ENCODE data around the gene SPACDR. TPM values are rescaled to one million over a fixed set of nuclear protein-coding genes. Genes with fewer than 3 reads are reported as not detected.
A peak's percentile ranks its signal among the peaks of the same experiment; 100 is the strongest.

Gene SPACDR
- total and polyA plus RNA-seq, 9 of the 15 experiments (the other 6 are each of a cell fraction or from before 2014, with no cell fraction given) = 0.07 to 0.55 (median 0.14) TPM; not detected in 1

DNA sequence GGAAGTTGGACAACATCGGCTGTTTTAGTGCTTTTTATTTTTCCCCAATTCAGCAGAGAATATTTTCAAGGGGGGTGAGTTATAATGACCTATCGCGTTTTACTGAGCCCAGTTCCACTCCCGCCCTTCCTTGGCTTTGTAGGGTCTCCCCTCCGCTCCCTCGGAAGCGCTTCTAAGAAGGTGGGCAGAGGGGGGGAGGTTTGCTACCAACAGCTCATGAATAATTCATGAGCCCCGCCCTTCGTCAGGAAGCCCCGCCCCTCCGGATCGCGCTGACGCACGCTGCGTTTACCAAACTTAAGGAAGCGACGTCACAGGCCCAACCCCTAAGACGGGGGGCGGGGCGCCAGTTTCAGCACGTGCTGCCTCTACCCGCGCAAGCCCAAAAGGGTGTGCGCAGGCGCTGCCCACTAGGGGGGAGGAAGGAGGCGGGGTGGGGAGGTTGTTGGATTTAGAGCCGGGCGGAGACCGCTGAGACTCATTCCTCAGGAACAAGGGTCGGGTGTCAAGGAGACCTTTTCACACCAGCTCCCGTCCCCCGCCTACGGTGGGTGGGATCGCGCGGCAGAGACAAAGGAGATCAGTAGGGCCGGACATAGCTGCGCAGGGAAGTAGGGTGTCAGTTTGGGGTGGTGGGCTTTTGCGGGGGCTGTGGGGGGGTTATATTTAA lies 35.0 kb downstream of the SPACDR start (continued):
- peak; percentile 84 for TF ChIP-seq TAF9B (IDR thresholded peaks at IDR 0.05; ENCODE audit: partially characterized antibody)
- TF ChIP-seq CCNT2 (IDR thresholded peaks at IDR 0.05; ENCODE audit: borderline replicate concordance, extremely low read depth, insufficient read length, low read depth, low read length) = peak; percentile 48
- TF ChIP-seq, protein P1, sequence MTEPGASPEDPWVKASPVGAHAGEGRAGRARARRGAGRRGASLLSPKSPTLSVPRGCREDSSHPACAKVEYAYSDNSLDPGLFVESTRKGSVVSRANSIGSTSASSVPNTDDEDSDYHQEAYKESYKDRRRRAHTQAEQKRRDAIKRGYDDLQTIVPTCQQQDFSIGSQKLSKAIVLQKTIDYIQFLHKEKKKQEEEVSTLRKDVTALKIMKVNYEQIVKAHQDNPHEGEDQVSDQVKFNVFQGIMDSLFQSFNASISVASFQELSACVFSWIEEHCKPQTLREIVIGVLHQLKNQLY (CRISPR knock-in tag; conservative IDR thresholded peaks at IDR 0.05) = no peak
- TF ChIP-seq MBD2 (IDR thresholded peaks at IDR 0.05; ENCODE audit: borderline replicate concordance, low read depth) = peak; percentile 64
- no peak for TF ChIP-seq DMBX1 (CRISPR knock-in tag; IDR thresholded peaks at IDR 0.05; ENCODE audit: borderline replicate concordance)
- TF ChIP-seq, protein P2, sequence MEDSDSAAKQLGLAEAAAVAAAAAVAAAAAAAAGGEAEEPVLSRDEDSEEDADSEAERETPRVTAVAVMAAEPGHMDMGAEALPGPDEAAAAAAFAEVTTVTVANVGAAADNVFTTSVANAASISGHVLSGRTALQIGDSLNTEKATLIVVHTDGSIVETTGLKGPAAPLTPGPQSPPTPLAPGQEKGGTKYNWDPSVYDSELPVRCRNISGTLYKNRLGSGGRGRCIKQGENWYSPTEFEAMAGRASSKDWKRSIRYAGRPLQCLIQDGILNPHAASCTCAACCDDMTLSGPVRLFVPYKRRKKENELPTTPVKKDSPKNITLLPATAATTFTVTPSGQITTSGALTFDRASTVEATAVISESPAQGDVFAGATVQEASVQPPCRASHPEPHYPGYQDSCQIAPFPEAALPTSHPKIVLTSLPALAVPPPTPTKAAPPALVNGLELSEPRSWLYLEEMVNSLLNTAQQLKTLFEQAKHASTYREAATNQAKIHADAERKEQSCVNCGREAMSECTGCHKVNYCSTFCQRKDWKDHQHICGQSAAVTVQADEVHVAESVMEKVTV (CRISPR knock-in tag; IDR thresholded peaks at IDR 0.05) = no peak
- TF ChIP-seq RBM14 (IDR thresholded peaks at IDR 0.05; ENCODE audit: borderline replicate concordance, insufficient read depth, low read depth, low read length) = no peak
- peak; percentile 95 to 98 for TF ChIP-seq MAZ (CRISPR knock-in tag; conservative IDR thresholded peaks at IDR 0.05 in 1 of 2, IDR thresholded peaks at IDR 0.05 in 1 of 2)
- TF ChIP-seq, protein P3, sequence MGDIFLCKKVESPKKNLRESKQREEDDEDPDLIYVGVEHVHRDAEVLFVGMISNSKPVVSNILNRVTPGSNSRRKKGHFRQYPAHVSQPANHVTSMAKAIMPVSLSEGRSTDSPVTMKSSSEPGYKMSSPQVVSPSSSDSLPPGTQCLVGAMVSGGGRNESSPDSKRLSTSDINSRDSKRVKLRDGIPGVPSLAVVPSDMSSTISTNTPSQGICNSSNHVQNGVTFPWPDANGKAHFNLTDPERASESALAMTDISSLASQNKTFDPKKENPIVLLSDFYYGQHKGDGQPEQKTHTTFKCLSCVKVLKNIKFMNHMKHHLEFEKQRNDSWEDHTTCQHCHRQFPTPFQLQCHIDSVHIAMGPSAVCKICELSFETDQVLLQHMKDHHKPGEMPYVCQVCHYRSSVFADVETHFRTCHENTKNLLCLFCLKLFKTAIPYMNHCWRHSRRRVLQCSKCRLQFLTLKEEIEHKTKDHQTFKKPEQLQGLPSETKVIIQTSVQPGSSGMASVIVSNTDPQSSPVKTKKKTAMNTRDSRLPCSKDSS (IDR thresholded peaks at IDR 0.05; ENCODE audit: low read depth, partially characterized antibody) = no peak
- no peak for TF ChIP-seq PRPF4 (IDR thresholded peaks at IDR 0.05; ENCODE audit: insufficient read depth, low read depth, low read length, poor library complexity, severe bottlenecking)
- peak; percentile 97 for TF ChIP-seq LCOR (CRISPR knock-in tag; IDR thresholded peaks at IDR 0.05)
- peak; percentile 81 for TF ChIP-seq POLR2AphosphoS5 (IDR thresholded peaks at IDR 0.05; ENCODE audit: control insufficient read depth, insufficient read depth, low read depth, low read length)
- peak; percentile 59; the same call in 1 of the 2 replicates for TF ChIP-seq MAFF (IDR thresholded peaks at IDR 0.05; ENCODE audit: low read length)
- peak; percentile 67; the same call in 1 of the 2 replicates for TF ChIP-seq MYNN (IDR thresholded peaks at IDR 0.05)
- TF ChIP-seq MYNN (CRISPR knock-in tag; IDR thresholded peaks at IDR 0.05) = no peak
- TF ChIP-seq, protein P4, sequence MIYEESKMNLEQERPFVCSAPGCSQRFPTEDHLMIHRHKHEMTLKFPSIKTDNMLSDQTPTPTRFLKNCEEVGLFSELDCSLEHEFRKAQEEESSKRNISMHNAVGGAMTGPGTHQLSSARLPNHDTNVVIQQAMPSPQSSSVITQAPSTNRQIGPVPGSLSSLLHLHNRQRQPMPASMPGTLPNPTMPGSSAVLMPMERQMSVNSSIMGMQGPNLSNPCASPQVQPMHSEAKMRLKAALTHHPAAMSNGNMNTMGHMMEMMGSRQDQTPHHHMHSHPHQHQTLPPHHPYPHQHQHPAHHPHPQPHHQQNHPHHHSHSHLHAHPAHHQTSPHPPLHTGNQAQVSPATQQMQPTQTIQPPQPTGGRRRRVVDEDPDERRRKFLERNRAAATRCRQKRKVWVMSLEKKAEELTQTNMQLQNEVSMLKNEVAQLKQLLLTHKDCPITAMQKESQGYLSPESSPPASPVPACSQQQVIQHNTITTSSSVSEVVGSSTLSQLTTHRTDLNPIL (CRISPR knock-in tag; IDR thresholded peaks at IDR 0.05) = no peak
- TF ChIP-seq HSF4 (CRISPR knock-in tag; IDR thresholded peaks at IDR 0.05; ENCODE audit: borderline replicate concordance) = no peak
- no peak for TF ChIP-seq DIDO1 (tag; IDR thresholded peaks at IDR 0.05; ENCODE audit: low read depth)
- TF ChIP-seq SMARCE1 (IDR thresholded peaks at IDR 0.05) = peak; percentile 21; the same call in 1 of the 2 replicates
- TF ChIP-seq, protein P5, sequence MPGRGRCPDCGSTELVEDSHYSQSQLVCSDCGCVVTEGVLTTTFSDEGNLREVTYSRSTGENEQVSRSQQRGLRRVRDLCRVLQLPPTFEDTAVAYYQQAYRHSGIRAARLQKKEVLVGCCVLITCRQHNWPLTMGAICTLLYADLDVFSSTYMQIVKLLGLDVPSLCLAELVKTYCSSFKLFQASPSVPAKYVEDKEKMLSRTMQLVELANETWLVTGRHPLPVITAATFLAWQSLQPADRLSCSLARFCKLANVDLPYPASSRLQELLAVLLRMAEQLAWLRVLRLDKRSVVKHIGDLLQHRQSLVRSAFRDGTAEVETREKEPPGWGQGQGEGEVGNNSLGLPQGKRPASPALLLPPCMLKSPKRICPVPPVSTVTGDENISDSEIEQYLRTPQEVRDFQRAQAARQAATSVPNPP (IDR thresholded peaks at IDR 0.05; ENCODE audit: borderline replicate concordance, insufficient read depth, insufficient read length) = no peak

Measured in K562 (cell line).